Activated T-cell treated with anti-CD3 and anti-CD28 coated beads, Interleukin-2, amount 50 U/mL, for 24 hours (primary cell): ENCODE data around the gene SCUBE2.

Experiments used
- DNase-seq: peaks from one replicate; pipeline ENCODE4 v3.0.0-alpha.2; 2020
- H3K27ac Mint-ChIP-seq: 2 replicates; pipeline ENCODE4 v1.8.0; 2020; ENCODE audit warnings: mild to moderate bottlenecking, mixed read lengths
- H3K27me3 Mint-ChIP-seq: 2 replicates; pipeline ENCODE4 v1.8.0; 2020; ENCODE audit warnings: mixed read lengths
- H3K36me3 Mint-ChIP-seq: 2 replicates; pipeline ENCODE4 v1.8.0; 2020; ENCODE audit warnings: low read depth, mixed read lengths
- H3K4me1 Mint-ChIP-seq: 2 replicates; pipeline ENCODE4 v1.8.0; 2020; ENCODE audit warnings: low read depth, mixed read lengths
- H3K4me3 Mint-ChIP-seq: 2 replicates; pipeline ENCODE4 v1.8.0; 2020; ENCODE audit warnings: mild to moderate bottlenecking, moderate library complexity, mixed read lengths
- H3K9me3 Mint-ChIP-seq: 2 replicates; pipeline ENCODE4 v1.8.0; 2020; ENCODE audit warnings: mixed read lengths

Gene SCUBE2

DNA sequence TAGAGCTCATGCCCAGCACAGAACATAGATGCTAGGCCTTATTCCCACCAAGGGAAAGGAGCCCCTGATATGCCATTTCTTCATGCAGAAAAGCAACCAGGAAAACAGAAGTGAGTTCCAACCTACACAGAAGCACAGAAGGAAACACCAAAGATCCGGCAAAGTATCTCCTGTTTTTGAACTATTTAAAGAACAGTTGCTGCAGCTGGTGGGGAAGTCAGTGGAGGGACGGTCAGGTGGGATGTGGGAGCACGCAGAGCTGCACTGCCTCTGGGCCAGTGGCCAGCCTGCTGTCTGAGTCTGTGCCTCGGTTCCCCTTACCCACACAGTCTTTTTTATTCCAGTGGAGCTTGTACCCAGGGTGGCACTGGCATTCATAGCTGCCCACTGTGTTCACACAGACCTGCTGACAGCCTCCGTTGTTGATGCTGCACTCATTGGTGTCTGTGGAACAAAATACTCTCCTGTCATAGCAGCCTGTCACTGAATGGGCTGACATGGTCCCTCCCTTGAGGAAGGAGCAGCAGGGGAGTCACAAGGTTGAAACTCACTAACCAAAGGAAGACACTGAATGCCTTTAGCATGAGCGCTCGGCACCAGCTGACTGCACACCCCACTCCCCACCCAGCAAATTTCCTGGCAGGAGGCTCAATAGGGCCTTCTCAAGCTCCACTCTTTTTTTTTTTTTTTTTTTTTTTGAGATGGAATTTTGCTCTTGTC, 37.9 kb downstream of the SCUBE2 start:
- DNase-seq, result no peak
- Mint-ChIP-seq H3K36me3 (no peaks in the 10 kb centered on the region), H3K4me1 (no peaks in the 10 kb centered on the region), H3K9me3 (no peaks in the 10 kb centered on the region), H3K4me3 (no peak overlapping the region), H3K27me3 (peaks cover 9% of the 10 kb centered on the region), H3K27ac (no peak overlapping the region)

DNA sequence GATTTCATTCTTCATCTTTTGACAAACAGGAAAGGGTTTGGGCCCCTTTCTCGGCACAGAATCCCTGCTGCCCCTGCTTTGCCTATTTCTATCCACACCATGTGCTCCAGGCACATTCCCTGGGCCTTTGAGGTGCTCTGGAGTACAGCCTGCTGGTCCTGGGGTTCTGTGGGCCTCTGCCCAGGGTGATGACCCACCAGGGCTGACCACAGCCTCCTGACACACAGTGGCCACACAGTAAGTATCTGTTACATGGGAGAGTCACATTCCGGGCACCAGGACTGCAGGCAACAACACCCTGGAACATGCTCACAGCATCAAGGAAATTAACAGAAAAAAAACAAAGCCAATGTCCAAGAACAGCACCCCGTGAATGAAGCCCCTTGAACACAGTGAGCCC, 39.1 kb downstream of the SCUBE2 start:
- Mint-ChIP-seq H3K27ac (no peak overlapping the region), H3K27me3 (peaks cover 9% of the 10 kb centered on the region), H3K4me1 (no peaks in the 10 kb centered on the region), H3K4me3 (no peak overlapping the region), H3K9me3 (no peaks in the 10 kb centered on the region), H3K36me3 (no peaks in the 10 kb centered on the region)
- DNase-seq, result no peak

DNA sequence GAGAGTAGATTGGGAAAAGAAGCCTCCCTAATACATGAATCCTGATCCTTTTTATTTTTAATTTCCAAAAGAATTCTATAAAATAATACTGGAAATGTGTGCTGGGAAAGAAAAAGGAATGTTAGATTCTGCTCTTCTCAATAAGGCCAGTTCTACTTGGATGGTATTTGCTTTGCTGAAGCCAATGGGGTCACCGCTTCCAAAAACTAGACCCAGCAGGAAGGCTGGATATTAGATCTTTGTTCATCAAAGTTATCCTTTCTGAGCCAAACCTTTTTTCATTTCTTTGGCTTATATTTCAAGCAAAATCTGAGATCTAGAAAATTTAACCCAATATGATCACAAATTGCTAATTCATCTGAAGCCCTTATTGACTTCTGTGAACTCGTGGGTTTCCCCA, 41.4 kb downstream of the SCUBE2 start:
- Mint-ChIP-seq H3K36me3 (no peaks in the 10 kb centered on the region), H3K9me3 (no peaks in the 10 kb centered on the region), H3K4me3 (no peak overlapping the region), H3K27me3 (no peaks in the 10 kb centered on the region), H3K27ac (no peak overlapping the region), H3K4me1 (no peaks in the 10 kb centered on the region)
- DNase-seq, result no peak

DNA sequence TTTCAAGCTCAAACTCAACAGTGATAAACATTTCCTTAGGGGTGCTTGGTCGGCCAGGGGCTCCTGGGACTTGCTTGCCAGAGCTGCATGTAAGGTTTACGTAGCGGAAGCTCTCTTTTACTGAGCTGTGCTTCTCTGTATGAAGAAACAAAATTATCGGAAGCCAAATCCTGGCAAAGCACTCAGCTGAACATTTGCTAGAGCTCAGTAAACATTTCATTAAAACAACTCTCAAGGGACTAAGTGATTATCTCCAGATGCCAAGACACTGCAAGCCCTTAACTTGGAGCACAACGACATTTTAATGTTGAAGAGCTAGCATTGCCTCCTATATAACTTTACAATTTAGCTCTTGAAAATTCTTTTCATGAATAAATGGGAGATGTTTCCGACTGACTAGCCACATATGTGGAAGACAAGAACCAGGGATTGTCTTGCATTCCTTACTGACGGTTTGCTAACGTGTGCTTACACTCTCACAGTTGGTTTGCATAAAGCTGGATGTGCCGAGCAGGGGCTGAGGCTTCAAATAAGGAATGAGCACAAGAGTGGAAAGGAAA, 43.4 kb downstream of the SCUBE2 start:
- H3K9me3 Mint-ChIP-seq, result no peaks in the 10 kb centered on the region
- no peak overlapping the region for H3K4me3 Mint-ChIP-seq
- no peak overlapping the region for H3K27ac Mint-ChIP-seq
- H3K27me3 Mint-ChIP-seq, result no peaks in the 10 kb centered on the region
- DNase-seq, result no peak
- no peaks in the 10 kb centered on the region for H3K4me1 Mint-ChIP-seq
- H3K36me3 Mint-ChIP-seq, result no peaks in the 10 kb centered on the region

DNA sequence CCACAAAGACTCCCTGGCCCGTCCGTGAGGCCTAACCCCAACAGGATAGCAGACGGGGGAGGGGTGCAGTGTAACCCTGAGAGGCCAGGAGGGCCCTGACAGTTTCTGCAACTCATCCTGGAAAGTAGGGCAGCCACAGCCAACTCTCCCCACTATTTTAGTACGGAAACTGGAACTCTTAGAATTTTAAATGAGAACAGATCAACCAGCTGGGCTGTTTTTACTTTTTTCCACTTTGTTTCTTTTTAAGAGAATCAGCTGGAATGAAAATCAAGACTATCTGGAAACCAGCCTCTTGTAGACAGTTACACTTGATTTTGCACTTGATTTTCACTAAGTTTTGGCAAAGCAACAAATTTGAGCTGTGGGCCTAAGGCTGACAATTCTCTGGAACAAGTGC, 44.9 kb downstream of the SCUBE2 start:
- Mint-ChIP-seq H3K4me3 (no peak overlapping the region), H3K4me1 (no peaks in the 10 kb centered on the region), H3K27ac (no peak overlapping the region), H3K27me3 (no peaks in the 10 kb centered on the region), H3K9me3 (no peaks in the 10 kb centered on the region), H3K36me3 (no peaks in the 10 kb centered on the region)
- no peak for DNase-seq

DNA sequence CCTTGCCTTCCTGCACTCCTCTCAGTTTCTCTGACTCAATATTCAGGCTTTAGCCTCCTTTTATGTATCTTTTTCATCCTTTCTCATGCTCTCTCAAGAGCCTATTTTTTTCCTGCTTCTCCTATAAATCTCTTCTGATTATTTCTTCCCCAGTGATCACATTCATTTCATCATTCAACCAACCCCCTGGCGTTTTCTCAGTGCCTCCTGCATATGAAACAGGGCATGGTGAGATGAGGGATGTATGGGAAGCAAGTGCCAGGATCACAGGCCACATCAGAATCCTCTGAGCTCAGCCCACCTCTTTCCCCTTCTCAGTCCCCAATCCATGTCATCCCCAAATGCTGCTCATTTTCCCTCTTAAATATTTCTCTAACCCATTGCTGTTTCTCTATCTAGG, 48.9 kb downstream of the SCUBE2 start:
- Mint-ChIP-seq H3K36me3 (no peaks in the 10 kb centered on the region), H3K4me3 (no peak overlapping the region)
- no peak for DNase-seq

DNA sequence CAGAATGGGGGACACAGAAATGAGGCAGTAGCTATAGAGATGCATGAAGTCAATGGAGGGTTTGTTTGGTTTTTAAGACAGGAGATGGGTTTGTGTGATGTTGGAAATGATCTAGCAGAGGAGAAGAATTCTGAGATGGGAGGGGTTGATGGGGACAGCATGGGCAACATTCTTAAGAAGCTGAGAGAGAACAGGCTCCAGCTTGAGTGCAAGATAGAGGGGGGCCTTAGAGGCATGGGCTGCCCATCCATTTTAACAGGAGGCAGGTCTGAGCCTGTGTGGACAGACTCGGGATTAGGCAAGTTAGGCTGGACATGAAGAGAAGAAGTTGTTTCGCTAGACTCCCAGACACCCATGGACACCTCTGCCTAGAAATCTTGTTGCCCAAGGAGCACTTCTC, 49.7 kb downstream of the SCUBE2 start:
- H3K27me3 Mint-ChIP-seq, result peaks cover 12% of the 10 kb centered on the region
- no peaks in the 10 kb centered on the region for H3K9me3 Mint-ChIP-seq
- H3K4me1 Mint-ChIP-seq, result peaks cover 2% of the 10 kb centered on the region
- no peak for DNase-seq
- no peak overlapping the region for H3K27ac Mint-ChIP-seq
- H3K36me3 Mint-ChIP-seq, result no peaks in the 10 kb centered on the region
- no peak overlapping the region for H3K4me3 Mint-ChIP-seq

More for the DNA sequence above, 48.9 kb downstream of the SCUBE2 start:
- Mint-ChIP-seq H3K9me3 (no peaks in the 10 kb centered on the region), H3K4me1 (peaks cover 2% of the 10 kb centered on the region), H3K27ac (no peak overlapping the region), H3K27me3 (peaks cover 10% of the 10 kb centered on the region)

DNA sequence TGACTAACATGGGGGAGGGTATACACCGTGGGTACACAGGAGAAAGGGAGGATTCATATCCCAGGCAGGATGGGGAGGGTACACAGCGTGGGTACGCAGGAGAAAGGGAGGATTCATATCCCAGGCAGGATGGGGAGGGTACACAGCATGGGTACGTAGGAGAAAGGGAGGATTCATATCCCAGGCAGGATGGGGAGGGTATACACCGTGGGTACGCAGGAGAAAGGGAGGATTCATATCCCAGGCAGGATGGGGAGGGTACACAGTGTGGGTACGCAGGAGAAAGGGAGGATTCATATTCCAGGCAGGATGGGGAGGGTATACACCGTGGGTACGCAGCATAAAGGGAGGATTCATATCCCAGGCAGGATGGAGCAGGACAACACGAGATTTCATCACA, 51.0 kb downstream of the SCUBE2 start:
- H3K27me3 Mint-ChIP-seq, result peaks cover 12% of the 10 kb centered on the region
- peaks cover 2% of the 10 kb centered on the region for H3K4me1 Mint-ChIP-seq
- no peak overlapping the region for H3K27ac Mint-ChIP-seq
- no peaks in the 10 kb centered on the region for H3K36me3 Mint-ChIP-seq
- H3K4me3 Mint-ChIP-seq, result no peak overlapping the region
- no peaks in the 10 kb centered on the region for H3K9me3 Mint-ChIP-seq
- no peak for DNase-seq

DNA sequence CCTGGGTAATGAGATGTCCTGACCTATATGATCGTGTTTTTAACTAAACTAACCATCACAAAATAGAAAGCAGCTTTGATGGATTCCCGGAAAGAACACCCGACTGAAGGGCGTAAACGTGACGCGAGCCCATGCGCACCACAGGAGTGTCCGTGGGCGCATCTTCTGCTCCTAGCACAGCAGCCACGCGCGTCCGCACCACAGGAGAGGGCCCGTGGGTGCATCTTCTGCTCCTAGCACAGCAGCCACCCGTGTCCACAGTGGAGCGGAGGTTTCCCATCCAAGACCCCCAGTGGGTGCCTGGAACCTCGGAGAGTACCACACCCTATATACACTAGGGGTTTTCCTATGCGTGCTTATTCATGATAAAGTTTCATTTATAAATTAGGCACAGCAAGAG, 51.5 kb downstream of the SCUBE2 start:
- Mint-ChIP-seq H3K27ac (no peak overlapping the region), H3K36me3 (no peaks in the 10 kb centered on the region), H3K4me1 (peaks cover 2% of the 10 kb centered on the region), H3K27me3 (peaks cover 12% of the 10 kb centered on the region), H3K9me3 (no peaks in the 10 kb centered on the region), H3K4me3 (no peak overlapping the region)
- DNase-seq, result no peak

DNA sequence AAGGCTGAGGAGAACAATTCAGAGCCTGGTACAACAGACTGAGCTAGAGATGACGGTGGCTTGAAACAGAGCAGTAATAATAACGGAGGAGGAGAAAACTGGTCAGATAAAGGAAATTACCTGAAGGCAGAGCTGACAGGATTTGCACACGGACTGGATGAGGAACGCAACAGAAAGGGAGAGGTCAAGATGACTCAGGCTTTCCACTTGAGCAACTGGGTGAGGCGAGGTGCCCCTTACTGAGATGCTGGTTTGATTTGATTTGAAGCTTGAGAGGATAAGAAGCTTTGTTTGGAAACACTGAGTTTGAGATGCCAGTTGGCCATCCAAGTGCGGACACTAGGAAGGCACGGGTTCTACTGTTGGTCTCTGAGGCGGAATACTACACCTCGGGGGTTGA, 52.2 kb downstream of the SCUBE2 start:
- no peak for DNase-seq
- no peak overlapping the region for H3K27ac Mint-ChIP-seq
- H3K4me3 Mint-ChIP-seq, result no peak overlapping the region
- peaks cover 12% of the 10 kb centered on the region for H3K27me3 Mint-ChIP-seq
- H3K36me3 Mint-ChIP-seq, result no peaks in the 10 kb centered on the region
- no peaks in the 10 kb centered on the region for H3K9me3 Mint-ChIP-seq
- H3K4me1 Mint-ChIP-seq, result peaks cover 2% of the 10 kb centered on the region

DNA sequence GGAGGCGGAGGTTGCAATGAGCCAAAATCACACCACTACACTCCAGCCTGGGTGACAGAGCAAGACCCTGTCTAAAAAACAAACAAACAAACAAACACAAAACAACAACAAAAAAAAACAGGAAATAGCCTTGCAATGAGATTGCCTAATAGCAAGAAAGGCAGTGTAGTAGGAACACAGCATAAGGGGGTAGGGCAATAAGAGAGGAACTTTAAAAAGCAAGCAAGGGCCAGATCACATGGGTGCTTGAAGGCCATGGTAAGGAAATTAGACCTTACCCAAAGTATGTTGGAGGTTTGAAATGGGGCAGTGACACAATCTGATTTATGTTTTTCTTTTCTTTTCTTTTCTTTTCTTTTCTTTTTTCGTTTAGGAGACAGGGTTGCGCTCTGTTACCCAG, 52.9 kb downstream of the SCUBE2 start:
- Mint-ChIP-seq H3K36me3 (no peaks in the 10 kb centered on the region), H3K27me3 (peaks cover 12% of the 10 kb centered on the region), H3K4me1 (peaks cover 2% of the 10 kb centered on the region), H3K27ac (no peak overlapping the region), H3K4me3 (no peak overlapping the region), H3K9me3 (no peaks in the 10 kb centered on the region)
- no peak for DNase-seq

DNA sequence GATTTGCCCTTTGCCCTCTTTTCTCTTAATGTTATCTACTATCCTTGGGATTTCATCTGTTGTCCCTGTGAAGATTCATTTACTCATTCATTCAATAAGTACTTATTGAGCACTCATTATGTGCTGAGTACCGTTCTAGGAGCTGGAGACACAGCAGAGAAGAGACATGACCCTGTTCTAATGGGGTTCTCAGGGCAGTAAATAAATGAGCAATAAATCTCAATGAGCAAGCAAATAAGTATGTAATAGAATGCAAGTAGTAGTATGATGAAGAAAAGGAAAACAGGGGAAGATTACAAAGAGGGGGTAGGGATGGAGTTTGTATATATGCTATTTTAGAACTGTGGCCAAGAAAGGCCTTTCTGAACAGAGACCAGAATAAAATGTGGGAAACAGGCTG, 53.4 kb downstream of the SCUBE2 start:
- H3K27ac Mint-ChIP-seq, result no peak overlapping the region
- no peak for DNase-seq
- peaks cover 12% of the 10 kb centered on the region for H3K27me3 Mint-ChIP-seq
- no peaks in the 10 kb centered on the region for H3K9me3 Mint-ChIP-seq
- H3K36me3 Mint-ChIP-seq, result no peaks in the 10 kb centered on the region
- no peak overlapping the region for H3K4me3 Mint-ChIP-seq
- peaks cover 2% of the 10 kb centered on the region for H3K4me1 Mint-ChIP-seq

DNA sequence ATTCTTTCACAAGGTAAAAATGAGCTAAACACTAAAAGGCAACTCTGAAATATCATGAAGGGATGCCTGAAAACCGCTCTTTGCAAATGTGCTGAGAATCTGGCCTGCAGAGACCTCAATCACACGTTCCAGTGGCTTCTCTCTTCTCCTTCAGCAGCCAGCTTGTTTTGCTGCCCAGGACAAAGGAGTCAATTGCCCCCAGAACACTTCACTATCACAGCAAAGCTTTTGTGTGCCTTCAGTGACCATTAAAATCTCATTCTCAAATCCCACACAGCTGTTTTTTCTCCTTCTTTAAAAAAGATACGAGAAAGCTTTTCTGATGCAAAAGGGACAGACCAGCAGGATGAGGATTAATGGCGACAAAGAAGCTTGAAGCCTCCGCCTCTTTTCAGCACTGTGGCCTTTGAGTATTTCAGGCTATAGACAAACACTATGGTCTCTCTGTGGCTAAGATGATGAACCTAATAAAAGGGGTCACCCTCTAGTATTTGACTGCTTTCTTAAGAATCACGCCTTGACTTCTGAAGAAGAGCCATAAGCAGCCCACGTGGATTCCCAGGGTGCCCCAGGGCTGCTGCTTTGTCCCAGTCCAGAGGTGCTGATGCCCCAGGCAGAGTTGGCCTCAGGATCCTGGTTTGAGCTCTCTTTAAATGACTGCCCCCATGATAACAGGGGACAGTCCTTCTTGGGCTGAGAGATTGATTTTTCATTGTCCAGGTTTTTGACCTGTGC, 54.2 kb downstream of the SCUBE2 start:
- Mint-ChIP-seq H3K27ac (no peak overlapping the region), H3K27me3 (peaks cover 12% of the 10 kb centered on the region), H3K4me1 (peaks cover 2% of the 10 kb centered on the region), H3K9me3 (no peaks in the 10 kb centered on the region), H3K36me3 (no peaks in the 10 kb centered on the region), H3K4me3 (no peak overlapping the region)
- DNase-seq, result no peak

DNA sequence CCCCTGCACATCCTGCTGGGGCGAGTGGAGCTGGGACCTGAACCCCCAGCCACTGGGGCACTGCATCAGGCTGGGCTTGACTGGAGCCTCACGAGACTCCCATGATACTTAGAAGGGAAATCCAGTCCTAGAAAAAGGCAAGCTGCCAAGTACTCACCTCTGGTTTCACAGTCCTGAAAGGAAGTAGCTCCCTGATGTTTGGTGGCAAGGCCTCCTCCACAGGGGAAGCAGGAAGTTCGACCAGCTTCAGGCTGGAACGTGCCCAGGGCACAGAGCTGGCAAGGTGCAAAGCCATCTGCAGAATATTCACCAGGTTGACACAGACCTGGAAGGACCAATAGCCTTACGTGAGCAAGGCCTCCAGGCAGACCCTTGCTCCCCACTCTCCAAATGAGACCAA, 60.8 kb downstream of the SCUBE2 start:
- H3K4me1 Mint-ChIP-seq, result no peaks in the 10 kb centered on the region
- H3K27ac Mint-ChIP-seq, result no peak overlapping the region
- H3K9me3 Mint-ChIP-seq, result no peaks in the 10 kb centered on the region
- no peaks in the 10 kb centered on the region for H3K36me3 Mint-ChIP-seq
- H3K4me3 Mint-ChIP-seq, result no peak overlapping the region
- no peaks in the 10 kb centered on the region for H3K27me3 Mint-ChIP-seq
- no peak for DNase-seq

DNA sequence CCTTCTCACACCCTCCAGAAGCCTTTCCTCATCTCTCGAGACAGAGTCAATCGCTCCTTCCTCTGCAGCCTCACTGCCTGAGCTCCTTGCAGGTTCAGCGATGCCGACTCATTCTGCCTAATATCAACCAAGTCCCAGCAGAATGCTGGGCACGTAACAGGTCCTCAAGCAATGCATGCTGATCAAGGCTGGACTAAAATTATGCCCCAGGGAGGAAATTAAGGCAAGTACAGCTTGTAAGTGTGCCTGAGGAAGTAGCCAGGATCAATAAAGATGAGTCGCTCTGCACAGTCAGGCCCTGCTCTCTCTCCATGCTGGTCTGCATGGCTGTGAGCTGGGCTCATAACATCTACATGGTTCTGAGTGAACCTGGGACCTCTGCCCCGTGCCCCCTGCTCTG, 62.0 kb downstream of the SCUBE2 start:
- H3K27me3 Mint-ChIP-seq, result peaks cover 3% of the 10 kb centered on the region
- no peaks in the 10 kb centered on the region for H3K36me3 Mint-ChIP-seq
- no peak for DNase-seq
- H3K27ac Mint-ChIP-seq, result no peak overlapping the region
- no peaks in the 10 kb centered on the region for H3K9me3 Mint-ChIP-seq
- H3K4me1 Mint-ChIP-seq, result no peaks in the 10 kb centered on the region
- H3K4me3 Mint-ChIP-seq, result no peak overlapping the region
